Neural cell (in vitro differentiated cells): Measurements from ENCODE around the gene EPB41L2. TPM values are rescaled to one million over a fixed set of nuclear protein-coding genes. Genes with fewer than 3 reads are reported as not detected.

Source experiments
- H2AFZ ChIP-seq: fragments of 200-600, 300-800 bp; sonication (generic), shearing (Covaris generic); 2 replicates; pipeline ENCODE4 v1.6.0; 2014; ENCODE audit warnings: low read depth, mild to moderate bottlenecking, antibody characterized with exemption, low read length, moderate library complexity
- H3F3A ChIP-seq: fragments of 200-600 bp; shearing (Covaris generic); 2 replicates; pipeline ENCODE4 v1.6.1; 2016; ENCODE audit warnings: mild to moderate bottlenecking, moderate library complexity, mixed read lengths, antibody characterized with exemption, low read length; ENCODE audit not compliant: insufficient read depth, poor library complexity, severe bottlenecking
- H3K27ac ChIP-seq: fragments of 200-600, 300-800 bp; sonication (generic), shearing (Covaris generic); 2 replicates; pipeline ENCODE4 v1.5.1; 2014; ENCODE audit warnings: mild to moderate bottlenecking, low read length, moderate library complexity
- H3K27me3 ChIP-seq: fragments of 300-800, 200-600 bp; sonication (generic), shearing (Covaris generic); 2 replicates; pipeline ENCODE4 v1.6.0; 2014; ENCODE audit warnings: mild to moderate bottlenecking, low read depth, low read length, moderate library complexity; ENCODE audit not compliant: insufficient read depth
- H3K36me3 ChIP-seq: fragments of 300-800, 200-600 bp; sonication (generic), shearing (Covaris generic); 2 replicates; pipeline ENCODE4 v1.5.1; 2014; ENCODE audit warnings: mild to moderate bottlenecking, antibody characterized with exemption, low read length, moderate library complexity; ENCODE audit not compliant: insufficient read depth
- H3K4me2 ChIP-seq: fragments of 300-800, 200-600 bp; sonication (generic), shearing (Covaris generic); 2 replicates; pipeline ENCODE4 v1.6.0; 2014; ENCODE audit warnings: mild to moderate bottlenecking, low read length
- H3K4me3 ChIP-seq: fragments of 300-800, 200-600 bp; sonication (generic), shearing (Covaris generic); 2 replicates; pipeline ENCODE4 v1.5.1; 2014; ENCODE audit warnings: mild to moderate bottlenecking, low read length, moderate library complexity
- H3K79me2 ChIP-seq: fragments of 200-600 bp; shearing (Covaris generic); replicated peaks from 2 replicates; pipeline ENCODE4 v1.6.0; 2014; ENCODE audit warnings: mild to moderate bottlenecking, low read length, moderate library complexity; ENCODE audit not compliant: insufficient read depth
- H3K9ac ChIP-seq: fragments of 300-800, 200-600 bp; sonication (generic), shearing (Covaris generic); 2 replicates; pipeline ENCODE4 v1.6.1; 2016; ENCODE audit warnings: mild to moderate bottlenecking, low read length, mixed read lengths
- H3K9me2 ChIP-seq: fragments of 200-600 bp; shearing (Covaris generic); 2 replicates; pipeline ENCODE4 v1.6.1; 2016; ENCODE audit warnings: mild to moderate bottlenecking, low read length, mixed read lengths; ENCODE audit not compliant: insufficient read depth
- H3K9me3 ChIP-seq: fragments of 200-600, 300-800 bp; sonication (generic), shearing (Covaris generic); 2 replicates; pipeline ENCODE4 v1.6.1; 2016; ENCODE audit warnings: mild to moderate bottlenecking, mixed run types, low read length, moderate library complexity, mixed read lengths
- H4K20me1 ChIP-seq: fragments of 200-600 bp; shearing (Covaris generic); 2 replicates; pipeline ENCODE4 v1.6.1; 2016; ENCODE audit warnings: mild to moderate bottlenecking, mixed run types; ENCODE audit not compliant: insufficient read depth
- CTCF ChIP-seq: fragments of 450-650 bp; IDR thresholded peaks from 2 replicates; pipeline ENCODE4 v1.5.1; 2014; ENCODE audit warnings: antibody characterized with exemption, mild to moderate bottlenecking, moderate library complexity; ENCODE audit not compliant: poor library complexity, severe bottlenecking
- EP300 ChIP-seq: fragments of 450-650 bp; conservative IDR thresholded peaks from 2 replicates; pipeline ENCODE4 v1.6.1; 2014; ENCODE audit warnings: antibody characterized with exemption, mild to moderate bottlenecking, moderate library complexity; ENCODE audit not compliant: poor library complexity, severe bottlenecking
- EZH2 ChIP-seq: fragments of 200-600, 300-800 bp; shearing (Covaris generic), sonication (generic); IDR thresholded peaks from 2 replicates; pipeline ENCODE4 v1.6.1; 2014; ENCODE audit warnings: antibody characterized with exemption, low read length, borderline replicate concordance, mild to moderate bottlenecking; ENCODE audit not compliant: insufficient read depth, poor library complexity, severe bottlenecking
- MXI1 ChIP-seq: fragments of 450-650 bp; conservative IDR thresholded peaks from 2 replicates; pipeline ENCODE4 v1.6.1; 2014; ENCODE audit warnings: antibody characterized with exemption, mild to moderate bottlenecking; ENCODE audit not compliant: poor library complexity, severe bottlenecking
- POLR2AphosphoS5 ChIP-seq: IDR thresholded peaks from 2 replicates; pipeline ENCODE4 v1.6.1; 2012
- RAD21 ChIP-seq: fragments of 450-650 bp; conservative IDR thresholded peaks from 2 replicates; pipeline ENCODE4 v1.6.1; 2014; ENCODE audit warnings: antibody characterized with exemption, mild to moderate bottlenecking, moderate library complexity
- REST ChIP-seq: IDR thresholded peaks from 2 replicates; pipeline ENCODE4 v1.6.1; 2012; ENCODE audit warnings: borderline replicate concordance
- TAF1 ChIP-seq: IDR thresholded peaks from 2 replicates; pipeline ENCODE4 v1.6.1; 2012; ENCODE audit warnings: low read depth
- polyA plus RNA-seq: library from polyadenylated mRNA; depleted of rRNA; stranded (reverse); fragments of >200 nt; gene quantifications from 2 replicates; pipeline ENCODE4 v1.2.3, GENCODE V29; 2014

EPB41L2 gene
- polyA plus RNA-seq, 1 donor from 2014 or later, result 13.5 TPM

GRCh38 chr6:131063764-131064272, 773 bp upstream of the EPB41L2 start:
- no peaks in the 10 kb centered on the region for H4K20me1 ChIP-seq
- no peaks in the 10 kb centered on the region for H3F3A ChIP-seq
- H3K4me3 ChIP-seq, result peak overlapping the region; percentile 88

GRCh38 chr6:131062241-131063027, 611 bp downstream of the EPB41L2 start:
- peak overlapping the region; percentile 88 for H3K4me3 ChIP-seq
- no peaks in the 10 kb centered on the region for H3K36me3 ChIP-seq
- no peak overlapping the region for H3K27ac ChIP-seq
- H3F3A ChIP-seq, result no peaks in the 10 kb centered on the region
- H3K9me2 ChIP-seq, result no peaks in the 10 kb centered on the region
- no peaks in the 10 kb centered on the region for H3K9me3 ChIP-seq
- no peaks in the 10 kb centered on the region for H4K20me1 ChIP-seq
- no peaks in the 10 kb centered on the region for H3K79me2 ChIP-seq
- peak overlapping the region; percentile 64 for H3K9ac ChIP-seq
- peak overlapping the region; percentile 36 for H2AFZ ChIP-seq
- peaks cover 6% of the 10 kb centered on the region for H3K27me3 ChIP-seq
- TF ChIP-seq CTCF (no peak), RAD21 (peak; percentile 26), EP300 (no peak), MXI1 (peak; percentile 32), POLR2AphosphoS5 (no peak), TAF1 (no peak), REST (no peak), EZH2 (no peak)
- peak overlapping the region; percentile 31 for H3K4me2 ChIP-seq

More at GRCh38 chr6:131063764-131064272, 773 bp upstream of the EPB41L2 start:
- Histone ChIP-seq H3K9ac (no peak overlapping the region), H3K27me3 (peaks cover 6% of the 10 kb centered on the region), H3K79me2 (no peaks in the 10 kb centered on the region), H3K27ac (no peak overlapping the region), H3K9me2 (no peaks in the 10 kb centered on the region), H3K36me3 (no peaks in the 10 kb centered on the region), H2AFZ (no peak overlapping the region), H3K9me3 (no peaks in the 10 kb centered on the region), H3K4me2 (no peak overlapping the region)
- no peak for TF ChIP-seq TAF1
